NT2/D1 (cell line): Measurements from ENCODE around the gene THSD7A.

ENCODE experiments used
- DNase-seq: peaks from one replicate; pipeline ENCODE4 v3.0.0-alpha.2; 2011; ENCODE audit warnings: low read depth, low spot score
- H3K27me3 ChIP-seq: 2 replicates; pipeline ENCODE4 v1.6.0; 2011; ENCODE audit warnings: mild to moderate bottlenecking; ENCODE audit not compliant: insufficient read length, insufficient read depth
- H3K36me3 ChIP-seq: 2 replicates; pipeline ENCODE4 v1.6.1; 2011; ENCODE audit warnings: mild to moderate bottlenecking, low read length, mixed read lengths; ENCODE audit not compliant: insufficient read depth, insufficient read length
- H3K4me1 ChIP-seq: 2 replicates; pipeline ENCODE4 v1.5.1; 2011; ENCODE audit not compliant: insufficient read depth, insufficient read length
- H3K4me3 ChIP-seq: 2 replicates; pipeline ENCODE4 v1.5.1; 2011; ENCODE audit warnings: low read depth; ENCODE audit not compliant: insufficient read length
- H3K9ac ChIP-seq: 2 replicates; pipeline ENCODE4 v1.6.0; 2011; ENCODE audit warnings: low read depth; ENCODE audit not compliant: insufficient read length
- H3K9me3 ChIP-seq: 2 replicates; pipeline ENCODE4 v1.5.1; 2011; ENCODE audit warnings: mild to moderate bottlenecking, low read length; ENCODE audit not compliant: insufficient read depth
- SUZ12 ChIP-seq: IDR thresholded peaks from 2 replicates; pipeline ENCODE4 v1.6.1; 2011; ENCODE audit not compliant: insufficient read length, insufficient read depth; ENCODE audit errors: extremely low read depth
- YY1 ChIP-seq: IDR thresholded peaks from 2 replicates; pipeline ENCODE4 v1.6.1; 2011; ENCODE audit not compliant: insufficient read length, insufficient read depth
- ZNF274 ChIP-seq: IDR thresholded peaks from 2 replicates; pipeline ENCODE4 v1.6.1; 2011; ENCODE audit warnings: mild to moderate bottlenecking, low read depth, low read length

THSD7A gene

GRCh38 chr7:11461946-11462345 lies 370.1 kb downstream of the THSD7A start:
- Histone ChIP-seq H3K9ac (no peak overlapping the region), H3K36me3 (no peaks in the 10 kb centered on the region), H3K27me3 (no peaks in the 10 kb centered on the region), H3K4me3 (no peak overlapping the region), H3K4me1 (no peaks in the 10 kb centered on the region), H3K9me3 (no peaks in the 10 kb centered on the region)
- TF ChIP-seq ZNF274 = no peak
- no peak for TF ChIP-seq SUZ12
- TF ChIP-seq YY1 = no peak
- DNase-seq = no peak

- H3K36me3 ChIP-seq = no peaks in the 10 kb centered on the region
- no peak for TF ChIP-seq ZNF274
- no peak for TF ChIP-seq SUZ12
- TF ChIP-seq YY1 = no peak
- no peaks in the 10 kb centered on the region for H3K4me1 ChIP-seq
- no peak for DNase-seq
- H3K9ac ChIP-seq = no peak overlapping the region
- H3K4me3 ChIP-seq = no peak overlapping the region
- no peaks in the 10 kb centered on the region for H3K27me3 ChIP-seq
- no peaks in the 10 kb centered on the region for H3K9me3 ChIP-seq
These were observed 373.1 kb downstream of the THSD7A start for GRCh38 chr7:11458736-11459483.

- Histone ChIP-seq H3K4me3 (no peak overlapping the region), H3K36me3 (no peaks in the 10 kb centered on the region), H3K9ac (no peak overlapping the region), H3K4me1 (no peaks in the 10 kb centered on the region), H3K27me3 (no peaks in the 10 kb centered on the region), H3K9me3 (no peaks in the 10 kb centered on the region)
- DNase-seq = no peak
- no peak for TF ChIP-seq YY1
- no peak for TF ChIP-seq SUZ12
- TF ChIP-seq ZNF274 = no peak
These were observed 374.6 kb downstream of the THSD7A start for GRCh38 chr7:11457419-11457818.

- Histone ChIP-seq H3K9me3 (no peaks in the 10 kb centered on the region), H3K27me3 (no peaks in the 10 kb centered on the region), H3K4me1 (no peaks in the 10 kb centered on the region), H3K4me3 (no peak overlapping the region), H3K9ac (no peak overlapping the region), H3K36me3 (no peaks in the 10 kb centered on the region)
- DNase-seq = no peak
- TF ChIP-seq YY1 (no peak), ZNF274 (no peak), SUZ12 (no peak)
These were observed 375.4 kb downstream of the THSD7A start for GRCh38 chr7:11456574-11456973.

- no peaks in the 10 kb centered on the region for H3K4me1 ChIP-seq
- no peak overlapping the region for H3K9ac ChIP-seq
- H3K9me3 ChIP-seq = no peaks in the 10 kb centered on the region
- H3K4me3 ChIP-seq = no peak overlapping the region
- DNase-seq = no peak
- TF ChIP-seq ZNF274 = no peak
- no peak for TF ChIP-seq SUZ12
- no peak for TF ChIP-seq YY1
- H3K36me3 ChIP-seq = no peaks in the 10 kb centered on the region
- no peaks in the 10 kb centered on the region for H3K27me3 ChIP-seq
These were observed 379.5 kb downstream of the THSD7A start for GRCh38 chr7:11452476-11452875.

GRCh38 chr7:11450281-11450680 lies 381.7 kb downstream of the THSD7A start:
- TF ChIP-seq SUZ12 (no peak), YY1 (no peak), ZNF274 (no peak)
- Histone ChIP-seq H3K36me3 (no peaks in the 10 kb centered on the region), H3K9ac (no peak overlapping the region), H3K4me3 (no peak overlapping the region), H3K4me1 (no peaks in the 10 kb centered on the region), H3K9me3 (no peaks in the 10 kb centered on the region), H3K27me3 (no peaks in the 10 kb centered on the region)
- no peak for DNase-seq

GRCh38 chr7:11449316-11449715 lies 382.7 kb downstream of the THSD7A start:
- H3K4me3 ChIP-seq = no peak overlapping the region
- no peaks in the 10 kb centered on the region for H3K36me3 ChIP-seq
- no peaks in the 10 kb centered on the region for H3K27me3 ChIP-seq
- TF ChIP-seq SUZ12 (no peak), YY1 (no peak), ZNF274 (no peak)
- no peaks in the 10 kb centered on the region for H3K4me1 ChIP-seq
- H3K9me3 ChIP-seq = no peaks in the 10 kb centered on the region
- no peak for DNase-seq
- H3K9ac ChIP-seq = no peak overlapping the region

GRCh38 chr7:11448323-11448722 lies 383.7 kb downstream of the THSD7A start:
- TF ChIP-seq ZNF274 = no peak
- DNase-seq = no peak

More at GRCh38 chr7:11448323-11448722, 383.7 kb downstream of the THSD7A start:
- Histone ChIP-seq H3K27me3 (no peaks in the 10 kb centered on the region), H3K4me3 (no peak overlapping the region), H3K4me1 (no peaks in the 10 kb centered on the region), H3K36me3 (no peaks in the 10 kb centered on the region), H3K9me3 (no peaks in the 10 kb centered on the region), H3K9ac (no peak overlapping the region)
